ENCODE data around the gene CFAP141. TPM values are rescaled to one million over a fixed set of nuclear protein-coding genes. Genes with fewer than 3 reads are reported as not detected.
A peak's percentile ranks its signal among the peaks of the same experiment; 100 is the strongest.

Gene CFAP141
- total and polyA plus RNA-seq, 2 of the 13 experiments (the other 11 are each of a cell fraction or from before 2014, with no cell fraction given): not detected

GRCh38 chr1:154220071-154220969 lies 14.2 kb upstream of the CFAP141 start, which contains the start of gene UBAP2L (continued):
- TF ChIP-seq RBAK (CRISPR knock-in tag; IDR thresholded peaks at IDR 0.05): no peak
- peak; percentile 67; the same call in 1 of the 2 replicates for TF ChIP-seq ZNF503 (CRISPR knock-in tag; IDR thresholded peaks at IDR 0.05)
- TF ChIP-seq TCF7L2 (IDR thresholded peaks at IDR 0.05; ENCODE audit: low read depth, low read length): no peak
- TF ChIP-seq SALL2 (CRISPR knock-in tag; IDR thresholded peaks at IDR 0.05): peak; percentile 93; the same call in 1 of the 2 replicates
- TF ChIP-seq GABPA (IDR thresholded peaks at IDR 0.05; ENCODE audit: low read depth, low read length): peak; percentile 67
- TF ChIP-seq GABPA (CRISPR knock-in tag; IDR thresholded peaks at IDR 0.05; ENCODE audit: low read depth): peak; percentile 89
- no peak for TF ChIP-seq ZKSCAN5 (CRISPR knock-in tag; IDR thresholded peaks at IDR 0.05)
- no peak for TF ChIP-seq IKZF1 (IDR thresholded peaks at IDR 0.05)
- 0 out of 2 replicates have a peak, but pooled peaks have one; percentile 78 for TF ChIP-seq ZNF674 (CRISPR knock-in tag; IDR thresholded peaks at IDR 0.05; ENCODE audit: low read depth)
- TF ChIP-seq HIVEP1 (CRISPR knock-in tag; IDR thresholded peaks at IDR 0.05): peak; percentile 95
- TF ChIP-seq ZBTB8A (CRISPR knock-in tag; IDR thresholded peaks at IDR 0.05; ENCODE audit: borderline replicate concordance, low read depth): peak; percentile 31; the same call in 1 of the 2 replicates
- TF ChIP-seq NR1H2 (CRISPR knock-in tag; IDR thresholded peaks at IDR 0.05; ENCODE audit: borderline replicate concordance, low read depth): no peak
- no peak for TF ChIP-seq NCOA5 (CRISPR knock-in tag; IDR thresholded peaks at IDR 0.05)
- TF ChIP-seq, protein P1, sequence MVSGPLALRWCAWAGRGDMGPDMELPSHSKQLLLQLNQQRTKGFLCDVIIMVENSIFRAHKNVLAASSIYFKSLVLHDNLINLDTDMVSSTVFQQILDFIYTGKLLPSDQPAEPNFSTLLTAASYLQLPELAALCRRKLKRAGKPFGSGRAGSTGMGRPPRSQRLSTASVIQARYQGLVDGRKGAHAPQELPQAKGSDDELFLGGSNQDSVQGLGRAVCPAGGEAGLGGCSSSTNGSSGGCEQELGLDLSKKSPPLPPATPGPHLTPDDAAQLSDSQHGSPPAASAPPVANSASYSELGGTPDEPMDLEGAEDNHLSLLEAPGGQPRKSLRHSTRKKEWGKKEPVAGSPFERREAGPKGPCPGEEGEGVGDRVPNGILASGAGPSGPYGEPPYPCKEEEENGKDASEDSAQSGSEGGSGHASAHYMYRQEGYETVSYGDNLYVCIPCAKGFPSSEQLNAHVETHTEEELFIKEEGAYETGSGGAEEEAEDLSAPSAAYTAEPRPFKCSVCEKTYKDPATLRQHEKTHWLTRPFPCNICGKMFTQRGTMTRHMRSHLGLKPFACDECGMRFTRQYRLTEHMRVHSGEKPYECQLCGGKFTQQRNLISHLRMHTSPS (CRISPR knock-in tag; IDR thresholded peaks at IDR 0.05; ENCODE audit: low read depth): no peak
- TF ChIP-seq ZNF451 (CRISPR knock-in tag; IDR thresholded peaks at IDR 0.05): 0 out of 2 replicates have a peak, but pooled peaks have one; percentile 58
- TF ChIP-seq SNAI1 (CRISPR knock-in tag; IDR thresholded peaks at IDR 0.05; ENCODE audit: borderline replicate concordance): peak; percentile 94
- TF ChIP-seq, protein P2, sequence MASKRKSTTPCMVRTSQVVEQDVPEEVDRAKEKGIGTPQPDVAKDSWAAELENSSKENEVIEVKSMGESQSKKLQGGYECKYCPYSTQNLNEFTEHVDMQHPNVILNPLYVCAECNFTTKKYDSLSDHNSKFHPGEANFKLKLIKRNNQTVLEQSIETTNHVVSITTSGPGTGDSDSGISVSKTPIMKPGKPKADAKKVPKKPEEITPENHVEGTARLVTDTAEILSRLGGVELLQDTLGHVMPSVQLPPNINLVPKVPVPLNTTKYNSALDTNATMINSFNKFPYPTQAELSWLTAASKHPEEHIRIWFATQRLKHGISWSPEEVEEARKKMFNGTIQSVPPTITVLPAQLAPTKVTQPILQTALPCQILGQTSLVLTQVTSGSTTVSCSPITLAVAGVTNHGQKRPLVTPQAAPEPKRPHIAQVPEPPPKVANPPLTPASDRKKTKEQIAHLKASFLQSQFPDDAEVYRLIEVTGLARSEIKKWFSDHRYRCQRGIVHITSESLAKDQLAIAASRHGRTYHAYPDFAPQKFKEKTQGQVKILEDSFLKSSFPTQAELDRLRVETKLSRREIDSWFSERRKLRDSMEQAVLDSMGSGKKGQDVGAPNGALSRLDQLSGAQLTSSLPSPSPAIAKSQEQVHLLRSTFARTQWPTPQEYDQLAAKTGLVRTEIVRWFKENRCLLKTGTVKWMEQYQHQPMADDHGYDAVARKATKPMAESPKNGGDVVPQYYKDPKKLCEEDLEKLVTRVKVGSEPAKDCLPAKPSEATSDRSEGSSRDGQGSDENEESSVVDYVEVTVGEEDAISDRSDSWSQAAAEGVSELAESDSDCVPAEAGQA (IDR thresholded peaks at IDR 0.05; ENCODE audit: low read depth): peak; percentile 90
- TF ChIP-seq, protein P2 (CRISPR knock-in tag; IDR thresholded peaks at IDR 0.05; ENCODE audit: borderline replicate concordance): peak; percentile 65; the same call in 1 of the 2 replicates

Measured in HepG2 (cell line).